NT2/D1 (cell line): Measurements from ENCODE around the gene PTPRK.

Experiments
- DNase-seq: peaks from one replicate; pipeline ENCODE4 v3.0.0-alpha.2; 2011; ENCODE audit warnings: low read depth, low spot score
- H3K27me3 ChIP-seq: 2 replicates; pipeline ENCODE4 v1.6.0; 2011; ENCODE audit warnings: mild to moderate bottlenecking; ENCODE audit not compliant: insufficient read length, insufficient read depth
- H3K36me3 ChIP-seq: 2 replicates; pipeline ENCODE4 v1.6.1; 2011; ENCODE audit warnings: mild to moderate bottlenecking, low read length, mixed read lengths; ENCODE audit not compliant: insufficient read depth, insufficient read length
- H3K4me1 ChIP-seq: 2 replicates; pipeline ENCODE4 v1.5.1; 2011; ENCODE audit not compliant: insufficient read depth, insufficient read length
- H3K4me3 ChIP-seq: 2 replicates; pipeline ENCODE4 v1.5.1; 2011; ENCODE audit warnings: low read depth; ENCODE audit not compliant: insufficient read length
- H3K9ac ChIP-seq: 2 replicates; pipeline ENCODE4 v1.6.0; 2011; ENCODE audit warnings: low read depth; ENCODE audit not compliant: insufficient read length
- H3K9me3 ChIP-seq: 2 replicates; pipeline ENCODE4 v1.5.1; 2011; ENCODE audit warnings: mild to moderate bottlenecking, low read length; ENCODE audit not compliant: insufficient read depth
- SUZ12 ChIP-seq: IDR thresholded peaks from 2 replicates; pipeline ENCODE4 v1.6.1; 2011; ENCODE audit not compliant: insufficient read length, insufficient read depth; ENCODE audit errors: extremely low read depth
- YY1 ChIP-seq: IDR thresholded peaks from 2 replicates; pipeline ENCODE4 v1.6.1; 2011; ENCODE audit not compliant: insufficient read length, insufficient read depth
- ZNF274 ChIP-seq: IDR thresholded peaks from 2 replicates; pipeline ENCODE4 v1.6.1; 2011; ENCODE audit warnings: mild to moderate bottlenecking, low read depth, low read length

PTPRK gene

GRCh38 chr6:128199461-128199860 is 320.9 kb downstream of the PTPRK start:
- Histone ChIP-seq H3K27me3 (no peaks in the 10 kb centered on the region), H3K9ac (no peak overlapping the region), H3K36me3 (no peaks in the 10 kb centered on the region), H3K9me3 (no peaks in the 10 kb centered on the region), H3K4me3 (no peak overlapping the region), H3K4me1 (no peaks in the 10 kb centered on the region)
- no peak for TF ChIP-seq ZNF274
- no peak for TF ChIP-seq YY1
- no peak for TF ChIP-seq SUZ12
- DNase-seq, result no peak

DNA sequence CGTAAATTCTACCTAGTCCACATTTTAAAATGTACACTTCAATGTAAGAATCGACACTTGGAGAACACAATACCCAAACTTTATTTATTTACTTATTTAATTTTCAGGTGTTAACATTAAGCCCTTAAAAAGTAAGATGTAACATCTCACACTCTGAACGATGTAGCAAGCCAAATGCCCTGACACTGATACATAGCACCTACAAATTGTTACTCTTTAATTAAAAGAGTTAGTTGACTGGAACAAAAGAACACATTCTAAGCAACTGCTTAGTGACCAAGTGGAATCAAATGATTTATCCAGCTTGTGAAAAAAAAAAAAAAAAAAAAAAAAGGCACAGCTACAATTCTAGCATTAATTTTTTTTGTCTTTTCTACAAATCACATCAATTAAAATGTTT is 327.4 kb downstream of the PTPRK start:
- no peak for DNase-seq
- no peak overlapping the region for H3K9ac ChIP-seq
- no peak overlapping the region for H3K4me3 ChIP-seq
- H3K36me3 ChIP-seq, result no peaks in the 10 kb centered on the region
- no peaks in the 10 kb centered on the region for H3K4me1 ChIP-seq
- H3K27me3 ChIP-seq, result no peaks in the 10 kb centered on the region
- no peaks in the 10 kb centered on the region for H3K9me3 ChIP-seq
- no peak for TF ChIP-seq ZNF274
- TF ChIP-seq SUZ12, result no peak
- no peak for TF ChIP-seq YY1

- no peak for DNase-seq
- H3K4me1 ChIP-seq, result no peaks in the 10 kb centered on the region
Observed at GRCh38 chr6:128188678-128189077, 331.7 kb downstream of the PTPRK start.

DNA sequence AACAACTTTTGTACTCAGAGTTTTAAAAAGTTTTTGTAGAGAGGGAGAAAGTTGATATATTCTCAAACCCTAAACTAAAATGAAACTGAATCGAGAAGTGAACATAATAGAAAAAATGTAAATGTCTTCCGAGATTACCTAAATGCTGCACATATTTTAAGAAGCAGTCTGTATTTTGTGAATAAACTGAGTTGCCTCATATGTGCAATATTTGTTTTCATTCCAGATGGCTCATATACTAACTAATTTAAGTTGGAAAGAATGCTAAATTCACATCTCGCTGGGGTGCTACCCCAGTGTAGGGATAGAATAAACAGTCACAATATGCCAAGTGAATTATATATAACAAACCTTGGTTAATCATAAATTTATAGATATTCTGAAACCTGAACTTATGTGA is 333.7 kb downstream of the PTPRK start:
- no peak overlapping the region for H3K4me3 ChIP-seq
- TF ChIP-seq SUZ12 (no peak), YY1 (no peak), ZNF274 (no peak)
- no peaks in the 10 kb centered on the region for H3K36me3 ChIP-seq
- no peak for DNase-seq
- no peaks in the 10 kb centered on the region for H3K4me1 ChIP-seq
- no peaks in the 10 kb centered on the region for H3K27me3 ChIP-seq
- H3K9ac ChIP-seq, result no peak overlapping the region
- H3K9me3 ChIP-seq, result no peaks in the 10 kb centered on the region

More at GRCh38 chr6:128188678-128189077, 331.7 kb downstream of the PTPRK start:
- TF ChIP-seq ZNF274, result no peak
- no peak for TF ChIP-seq SUZ12
- no peak for TF ChIP-seq YY1
- Histone ChIP-seq H3K9me3 (no peaks in the 10 kb centered on the region), H3K9ac (no peak overlapping the region), H3K4me3 (no peak overlapping the region), H3K27me3 (no peaks in the 10 kb centered on the region), H3K36me3 (no peaks in the 10 kb centered on the region)

DNA sequence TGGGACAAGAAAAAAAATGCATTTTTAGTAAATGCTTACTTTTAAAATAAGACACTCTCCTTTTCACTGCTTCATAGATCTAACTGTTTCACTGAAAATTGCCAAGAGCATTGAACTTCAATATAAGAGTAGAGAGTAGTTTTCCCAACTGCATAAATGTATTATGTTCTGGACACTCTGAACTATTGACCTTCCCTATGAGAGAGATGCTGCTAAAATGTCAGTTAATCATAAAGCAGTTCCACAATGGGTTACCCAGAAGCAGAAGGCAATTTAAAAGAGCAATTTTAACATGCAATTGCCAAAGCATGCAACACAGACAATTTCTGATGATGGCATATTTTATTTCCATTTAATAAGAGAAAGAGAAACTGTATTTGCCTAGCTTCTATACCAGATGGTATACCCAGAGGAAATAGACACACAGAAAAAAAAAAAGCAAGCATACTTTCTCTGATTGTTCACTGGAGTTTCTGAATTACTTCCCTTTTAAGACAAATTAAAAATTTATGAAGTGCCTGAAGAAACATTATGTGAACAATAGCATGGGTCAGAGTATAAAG is 340.4 kb downstream of the PTPRK start:
- TF ChIP-seq YY1 (no peak), ZNF274 (no peak)
- H3K9ac ChIP-seq, result no peak overlapping the region
- DNase-seq, result no peak

DNA sequence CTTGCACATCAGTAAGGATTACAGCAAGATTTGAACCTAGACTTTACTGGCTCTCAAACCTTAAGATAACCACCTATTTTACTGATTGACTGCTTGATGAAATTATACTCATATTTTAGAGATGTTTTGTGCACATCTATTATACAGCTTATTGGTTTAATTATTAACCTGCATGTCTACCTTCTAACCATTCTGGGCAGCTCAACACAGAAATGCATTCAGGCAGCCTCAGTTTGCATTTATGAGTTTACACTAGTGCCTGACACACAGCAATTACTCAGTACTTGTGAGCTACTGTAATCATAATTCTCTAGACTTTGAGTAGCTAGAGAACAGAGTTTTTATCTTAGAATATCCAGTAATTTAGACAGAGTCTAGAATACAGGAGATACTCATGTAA is 345.7 kb downstream of the PTPRK start:
- no peaks in the 10 kb centered on the region for H3K36me3 ChIP-seq
- no peak overlapping the region for H3K9ac ChIP-seq
- no peak overlapping the region for H3K4me3 ChIP-seq
- no peaks in the 10 kb centered on the region for H3K4me1 ChIP-seq
- DNase-seq, result no peak
- no peaks in the 10 kb centered on the region for H3K9me3 ChIP-seq
- TF ChIP-seq ZNF274, result no peak
- TF ChIP-seq SUZ12, result no peak
- TF ChIP-seq YY1, result no peak
- no peaks in the 10 kb centered on the region for H3K27me3 ChIP-seq

More for the DNA sequence above, 340.4 kb downstream of the PTPRK start:
- no peaks in the 10 kb centered on the region for H3K27me3 ChIP-seq
- no peaks in the 10 kb centered on the region for H3K4me1 ChIP-seq
- H3K4me3 ChIP-seq, result no peak overlapping the region
- no peaks in the 10 kb centered on the region for H3K36me3 ChIP-seq
- no peaks in the 10 kb centered on the region for H3K9me3 ChIP-seq

- Histone ChIP-seq H3K9ac (no peak overlapping the region), H3K4me1 (no peaks in the 10 kb centered on the region), H3K36me3 (no peaks in the 10 kb centered on the region), H3K9me3 (no peaks in the 10 kb centered on the region), H3K4me3 (no peak overlapping the region), H3K27me3 (no peaks in the 10 kb centered on the region)
- TF ChIP-seq SUZ12 (no peak), ZNF274 (no peak), YY1 (no peak)
- DNase-seq, result no peak
Observed at GRCh38 chr6:128172752-128173682, 347.4 kb downstream of the PTPRK start.

GRCh38 chr6:128172081-128172480 is 348.3 kb downstream of the PTPRK start:
- Histone ChIP-seq H3K4me1 (no peaks in the 10 kb centered on the region), H3K36me3 (no peaks in the 10 kb centered on the region), H3K27me3 (no peaks in the 10 kb centered on the region), H3K4me3 (no peak overlapping the region), H3K9me3 (no peaks in the 10 kb centered on the region), H3K9ac (no peak overlapping the region)
- TF ChIP-seq YY1, result no peak
- no peak for TF ChIP-seq ZNF274
- TF ChIP-seq SUZ12, result no peak
- DNase-seq, result no peak
